GM12878 (cell line): ENCODE results near the gene BCAP31. TPM values are rescaled to one million over a fixed set of nuclear protein-coding genes. Genes with fewer than 3 reads are reported as not detected.

Experiments
- ATAC-seq: fragments of 200-7000 bp; cut with Tn5 transposase; 3 replicates; pipeline ENCODE4 v1.9.1; 2020; ENCODE audit warnings: mild to moderate bottlenecking, moderate library complexity
- BruUV-seq: library from RNA; stranded (reverse); fragments of 400-500 nt; replicated peaks from 2 replicates; lab custom pipeline; 2021; lab: Mats Ljungman, UMichigan
- CTCF ChIA-PET: fragments of 300-600 bp; sonication (Branson Sonifier 250); formaldehyde crosslinking; extraction: SDS; loops from one replicate; lab custom pipeline; 2021; ENCODE audit warnings: inconsistent platforms; lab: Yijun Ruan, JAX
- POLR2A ChIA-PET: fragments of 350-600 bp; formaldehyde crosslinking; extraction: SDS; loops from one replicate; lab custom pipeline; 2021; ENCODE audit warnings: inconsistent platforms; lab: Charles Lee
- RAD21 ChIA-PET: fragments of 300-600 bp; sonication (Branson Sonifier 250); formaldehyde crosslinking; loops from one replicate; lab custom pipeline; 2023; ENCODE audit warnings: antibody characterized with exemption; ENCODE audit not compliant: unreplicated experiment; lab: Charles Lee
- SMC1A ChIA-PET: fragments of 300-600 bp; sonication (Branson Sonifier 250); formaldehyde crosslinking; loops from one replicate; lab custom pipeline; 2023; ENCODE audit not compliant: unreplicated experiment, uncharacterized antibody; lab: Charles Lee
- DNase-seq: peaks from one replicate; pipeline ENCODE4 v3.0.0-alpha.2; 2011; ENCODE audit warnings: low read depth, low spot score
- FAIRE-seq: peaks from 3 replicates; lab custom pipeline; 2011; peaks lifted over from hg19 to GRCh38; lab: Jason Lieb, UNC
- H2AFZ ChIP-seq: 2 replicates; pipeline ENCODE4 v1.6.0; 2011; ENCODE audit warnings: low read depth, low read length, control low read depth; ENCODE audit not compliant: control insufficient read depth
- H3K27ac ChIP-seq: 2 replicates; pipeline ENCODE4 v1.5.1; 2011; ENCODE audit warnings: control low read depth; ENCODE audit not compliant: control insufficient read depth, insufficient read depth
- H3K27me3 ChIP-seq, 2 experiments: replicated peaks in 1 of 2; 2 replicates each; pipeline versions ENCODE4 v1.6.0 to v1.6.1; 2011; ENCODE audit warnings: low read length in 1 of 2; ENCODE audit not compliant: control insufficient read depth in 2 of 2, insufficient read depth in 2 of 2
- H3K36me3 ChIP-seq, 2 experiments: 2 replicates each; pipeline ENCODE4 v1.5.1; 2011; ENCODE audit warnings: low read length in 1 of 2; ENCODE audit not compliant: control insufficient read depth in 2 of 2, insufficient read depth in 2 of 2
- H3K4me1 ChIP-seq: 2 replicates; pipeline ENCODE4 v1.6.1; 2011; ENCODE audit warnings: mild to moderate bottlenecking, low read length, moderate library complexity, mixed read lengths; ENCODE audit not compliant: control insufficient read depth, insufficient read depth
- H3K4me2 ChIP-seq: 2 replicates; pipeline ENCODE4 v1.6.0; 2011; ENCODE audit warnings: control low read depth; ENCODE audit not compliant: control insufficient read depth, insufficient read depth
- H3K4me3 ChIP-seq: fragments of 200-600 bp; sonication (generic); 2 replicates; pipeline ENCODE4 v1.5.1; 2016
- H3K79me2 ChIP-seq: 2 replicates; pipeline ENCODE4 v1.6.0; 2011; ENCODE audit warnings: low read length; ENCODE audit not compliant: control insufficient read depth, insufficient read depth
- H3K9ac ChIP-seq: 2 replicates; pipeline ENCODE4 v1.8.0; 2011; ENCODE audit warnings: low read length, control low read depth, mixed read lengths; ENCODE audit not compliant: control insufficient read depth, insufficient read depth
- H3K9me3 ChIP-seq: replicated peaks from 3 replicates; pipeline ENCODE4 v1.5.1; 2011; ENCODE audit warnings: mild to moderate bottlenecking, low read length; ENCODE audit not compliant: control insufficient read depth, insufficient read depth
- H4K20me1 ChIP-seq: 2 replicates; pipeline ENCODE4 v1.6.0; 2011; ENCODE audit not compliant: control insufficient read depth, insufficient read depth
- ATF7 ChIP-seq: fragments of 450-650 bp; IDR thresholded peaks from 2 replicates; pipeline ENCODE4 v1.6.1; 2016; ENCODE audit warnings: low read depth, mild to moderate bottlenecking
- BCL11A ChIP-seq: IDR thresholded peaks from 2 replicates; pipeline ENCODE4 v1.6.1; 2011; ENCODE audit warnings: low read depth, low read length
- EP300 ChIP-seq, 2 experiments: fragments of 150-350 bp in 1 of 2; IDR thresholded peaks; 2 replicates each; pipeline ENCODE4 v1.6.1; 2011 to 2012; ENCODE audit warnings: low read depth in 2 of 2, low read length in 2 of 2, borderline replicate concordance in 1 of 2, improper control_type of control experiment in 1 of 2, inconsistent platforms in 1 of 2; ENCODE audit not compliant: control insufficient read depth in 1 of 2
- GATAD2B ChIP-seq: fragments of 450-650 bp; conservative IDR thresholded peaks from 2 replicates; pipeline ENCODE4 v1.6.1; 2017; ENCODE audit warnings: low read depth, mild to moderate bottlenecking, moderate library complexity
- IRF3 ChIP-seq: fragments of 450-650 bp; IDR thresholded peaks from 2 replicates; pipeline ENCODE4 v1.6.1; 2014; ENCODE audit warnings: mild to moderate bottlenecking
- JUND ChIP-seq: IDR thresholded peaks from 2 replicates; pipeline ENCODE4 v1.6.1; 2012; ENCODE audit warnings: low read depth, mild to moderate bottlenecking, low read length, improper control_type of control experiment, moderate library complexity
- NFIC ChIP-seq: IDR thresholded peaks from 2 replicates; pipeline ENCODE4 v1.6.1; 2012; ENCODE audit warnings: low read depth, mild to moderate bottlenecking, inconsistent platforms, low read length, moderate library complexity
- RB1 ChIP-seq: fragments of 450-650 bp; formaldehyde crosslinking; IDR thresholded peaks from 2 replicates; pipeline ENCODE4 v1.6.1; 2017; ENCODE audit warnings: mild to moderate bottlenecking, borderline replicate concordance
- SMAD1 ChIP-seq: fragments of 450-650 bp; IDR thresholded peaks from 2 replicates; pipeline ENCODE4 v1.6.1; 2018; ENCODE audit warnings: mild to moderate bottlenecking, low read depth; ENCODE audit not compliant: partially characterized antibody
- SP1 ChIP-seq: IDR thresholded peaks from one replicate; pipeline ENCODE4 v1.6.1; 2011; ENCODE audit warnings: low read depth, low read length
- ZBTB11 ChIP-seq: fragments of 450-650 bp; formaldehyde crosslinking; IDR thresholded peaks from 2 replicates; pipeline ENCODE4 v1.5.0; 2022; ENCODE audit warnings: mild to moderate bottlenecking, missing genetic modification characterization
- ZBTB40 ChIP-seq: fragments of 450-650 bp; IDR thresholded peaks from 2 replicates; pipeline ENCODE4 v1.6.1; 2016; ENCODE audit warnings: mild to moderate bottlenecking, moderate library complexity, borderline replicate concordance
- ZNF207 ChIP-seq: fragments of 450-650 bp; IDR thresholded peaks from 2 replicates; pipeline ENCODE4 v1.6.1; 2014; ENCODE audit warnings: antibody characterized with exemption, mild to moderate bottlenecking, borderline replicate concordance
- WGBS: methylation state at CpG from one replicate; pipeline ENCODE4 v1.1.6; 2016; ENCODE audit warnings: low lambda C conversion rate; ENCODE audit not compliant: insufficient replicate concordance, insufficient coverage; ENCODE audit errors: missing lambda C conversion rate; 5-methylcytosine and 5-hydroxymethylcytosine counted together
- in situ Hi-C: fragments of 300-500 bp; cut with MboI; formaldehyde crosslinking; loops from 9 replicates; pipeline ENCODE4 v1.14.3; 2018; ENCODE audit warnings: mixed read lengths
- intact Hi-C: fragments of 100-400 bp; cut with micrococcal nuclease; formaldehyde crosslinking; loops from one replicate; pipeline ENCODE4 v1.14.2; 2022; ENCODE audit not compliant: unreplicated experiment
- polyA plus RNA-seq, 11 experiments: library from polyadenylated mRNA; depleted of rRNA in 4 of 11; unstranded in 6 of 11; stranded (reverse) in 5 of 11; fragments of >200 nt; fragmentation: Nextera tagmentation in 4 of 11; fragmentation: Illumina TruSeq in 1 of 11; extraction: Ambion mirVana in 4 of 11; extraction: Trizol in 1 of 11; gene quantifications; 1 replicate in 1 of 11; 2 replicates in 10 of 11; pipeline versions ENCODE4 v1.2.1 to v1.2.3, GENCODE V29; 2011 to 2016; ENCODE audit warnings: inconsistent platforms in 2 of 11, missing spikeins in 2 of 11, low read depth in 1 of 11
- total RNA-seq, 4 experiments: library from RNA; depleted of rRNA in 3 of 4; stranded (reverse); fragments of >200 nt in 3 of 4; fragmentation: Illumina TruSeq in 1 of 4; extraction: Trizol in 1 of 4; gene quantifications; 2 replicates each; pipeline versions ENCODE4 v1.2.1 to v1.2.3, GENCODE V29; 2013 to 2021

The BCAP31 gene
- total and polyA plus RNA-seq, 10 of the 15 experiments (the other 5 are each of a cell fraction or from before 2014, with no cell fraction given), result 63.1 to 246 (median 95.6) TPM

GRCh38 chrX:153736071-153736820 is 12.1 kb upstream of the BCAP31 start:
- Histone ChIP-seq H3K27me3 (no peaks in the 10 kb centered on the region), H3K4me1 (no peaks in the 10 kb centered on the region), H3K9me3 (peaks cover 2% of the 10 kb centered on the region; the same call in 1 of the 3 replicates), H3K27ac (no peak overlapping the region), H3K4me3 (no peak overlapping the region), H3K36me3 (no peaks in the 10 kb centered on the region), H3K9ac (no peak overlapping the region), H3K79me2 (no peaks in the 10 kb centered on the region), H4K20me1 (no peaks in the 10 kb centered on the region), H3K4me2 (no peak overlapping the region), H2AFZ (no peak overlapping the region)
- 61% methylated on average over 29 of the region's 30 CpGs for WGBS
- ATAC-seq, result no peak
- SMC1A ChIA-PET, result no interaction called here
- no peak for DNase-seq
- no peak for FAIRE-seq
- no TSS peak for BruUV-seq
- intact Hi-C loops (no loop called here), in situ Hi-C loops (loop anchor here (10.0 kb wide), 2 partner anchors 49 to 61 kb away; partner anchors contain the start of genes PNCK and SRPK3)
- POLR2A ChIA-PET, result no interaction called here
- CTCF ChIA-PET, result interaction anchor here (1.0 kb wide), 1 partner anchor 10 kb away, joined by 5 read pairs; no protein-coding TSS in a partner anchor
- RAD21 ChIA-PET, result interaction anchor here (1.0 kb wide), 1 partner anchor 9 kb away, joined by 3 read pairs; no protein-coding TSS in a partner anchor
- no peak for TF ChIP-seq ZBTB11 (CRISPR knock-in tag)
- TF ChIP-seq ZBTB40, result no peak
- TF ChIP-seq ATF7, result no peak
- no peak for TF ChIP-seq GATAD2B
- TF ChIP-seq NFIC, result no peak
- TF ChIP-seq RB1, result no peak
- no peak for TF ChIP-seq JUND
- no peak for TF ChIP-seq EP300 (IDR thresholded peaks at IDR 0.05; ENCODE audit: borderline replicate concordance in 1 of 2, control insufficient read depth in 1 of 2, low read depth in 2 of 2, low read length in 2 of 2)
- TF ChIP-seq SMAD1, result no peak
- no peak for TF ChIP-seq IRF3
- TF ChIP-seq BCL11A, result no peak
- TF ChIP-seq SP1, result no peak
- no peak for TF ChIP-seq ZNF207
